Liver (tissue), 3 donors: Measurements from ENCODE around the gene CDK10.

Experiments used
- CTCF ChIP-seq: fragments of 150-350 bp; IDR thresholded peaks from 2 replicates; pipeline ENCODE4 v1.5.1; 2017; ENCODE audit warnings: improper control_type of control experiment, low read depth, low read length; ENCODE audit not compliant: missing input control
- GABPA ChIP-seq, 2 donors: IDR thresholded peaks in 1 of 2; conservative IDR thresholded peaks in 1 of 2; 2 replicates each; pipeline ENCODE4 v1.6.1; 2016; ENCODE audit warnings: antibody characterized with exemption in 2 of 2, mild to moderate bottlenecking in 1 of 2, moderate library complexity in 1 of 2
- JUND ChIP-seq, 2 donors: IDR thresholded peaks; 2 replicates each; pipeline ENCODE4 v1.6.1; 2016; ENCODE audit warnings: antibody characterized with exemption in 2 of 2
- MAX ChIP-seq: IDR thresholded peaks from 2 replicates; pipeline ENCODE4 v1.6.1; 2016; ENCODE audit warnings: antibody characterized with exemption
- RAD21 ChIP-seq, 2 donors: IDR thresholded peaks; 2 replicates each; pipeline ENCODE4 v1.6.1; 2016; ENCODE audit warnings: antibody characterized with exemption in 2 of 2, mild to moderate bottlenecking in 2 of 2
- TAF1 ChIP-seq: conservative IDR thresholded peaks from 2 replicates; pipeline ENCODE4 v1.6.1; 2016; ENCODE audit warnings: antibody characterized with exemption, mild to moderate bottlenecking
- YY1 ChIP-seq: IDR thresholded peaks from 2 replicates; pipeline ENCODE4 v1.6.1; 2016; ENCODE audit warnings: antibody characterized with exemption, mild to moderate bottlenecking
- ZBTB33 ChIP-seq: IDR thresholded peaks from 2 replicates; pipeline ENCODE4 v1.6.1; 2016; ENCODE audit warnings: antibody characterized with exemption
- donor health status: healthy.
- donor health status: healthy.

- no peak for TF ChIP-seq CTCF
- TF ChIP-seq YY1 = no peak
- no peak for TF ChIP-seq JUND (IDR thresholded peaks at IDR 0.05)
- TF ChIP-seq ZBTB33 = no peak
- TF ChIP-seq GABPA (IDR thresholded peaks at IDR 0.05 in 1 of 2, conservative IDR thresholded peaks at IDR 0.05 in 1 of 2) = no peak
- TF ChIP-seq TAF1 = no peak
- no peak for TF ChIP-seq RAD21 (IDR thresholded peaks at IDR 0.05)
- TF ChIP-seq MAX = no peak
Observed at GRCh38 chr16:89706518-89707260, 20.2 kb downstream of the CDK10 start.
